Naive thymus-derived CD8-positive, alpha-beta T cell (primary cell): ENCODE results near the gene CUX1. TPM values are rescaled to one million over a fixed set of nuclear protein-coding genes. Genes with fewer than 3 reads are reported as not detected.
A peak's percentile ranks its signal among the peaks of the same experiment; 100 is the strongest.
"Not testable (repeated sequence)": the region's sequence is repeated elsewhere in the genome, so short reads cannot be mapped to it uniquely, and the experiment has no call there.

Experiments used
- ATAC-seq, 2 donors: fragments of 150-1000 bp; cut with Tn5 transposase in 1 of 2; sonication (Bioruptor Pico), chemical (Tn5 transposase) in 1 of 2; 1 replicate in 1 of 2; 2 replicates in 1 of 2; pipeline ENCODE4 v1.10.0; 2021; ENCODE audit warnings: mild to moderate bottlenecking in 2 of 2, moderate library complexity in 2 of 2
- POLR2A ChIA-PET: fragments of 350-600 bp; sonication (Branson Sonifier 250); formaldehyde crosslinking; loops from one replicate; lab custom pipeline; 2021; ENCODE audit warnings: antibody characterized with exemption; lab: Charles Lee
- DNase-seq, 10 donors: peaks; one replicate each; pipeline versions ENCODE4 v3.0.0 to v3.0.0-alpha.2; 2020 to 2022
- H3K27ac Mint-ChIP-seq, 10 donors: one replicate each; pipeline ENCODE4 v1.8.0; 2020 to 2022; ENCODE audit warnings: mild to moderate bottlenecking in 10 of 10, mixed read lengths in 10 of 10, moderate library complexity in 4 of 10, inconsistent platforms in 1 of 10
- H3K27me3 Mint-ChIP-seq, 5 donors: one replicate each; pipeline ENCODE4 v1.8.0; 2021 to 2022; ENCODE audit warnings: mixed read lengths in 5 of 5
- H3K36me3 Mint-ChIP-seq, 3 donors: one replicate each; pipeline ENCODE4 v1.8.0; 2020 to 2022; ENCODE audit warnings: mixed read lengths in 3 of 3, mild to moderate bottlenecking in 2 of 3, inconsistent platforms in 1 of 3
- H3K4me1 Mint-ChIP-seq, 4 donors: one replicate each; pipeline ENCODE4 v1.8.0; 2021 to 2022; ENCODE audit warnings: mixed read lengths in 4 of 4
- H3K4me3 Mint-ChIP-seq, 10 donors: one replicate each; pipeline ENCODE4 v1.8.0; 2020 to 2022; ENCODE audit warnings: mild to moderate bottlenecking in 10 of 10, mixed read lengths in 10 of 10, moderate library complexity in 6 of 10, inconsistent platforms in 1 of 10
- H3K9me3 Mint-ChIP-seq, 9 donors: one replicate each; pipeline ENCODE4 v1.8.0; 2020 to 2022; ENCODE audit warnings: mixed read lengths in 9 of 9, mild to moderate bottlenecking in 3 of 9, inconsistent platforms in 1 of 9, moderate library complexity in 1 of 9
- polyA plus RNA-seq, 3 donors: library from polyadenylated mRNA; unstranded; fragments of 300-500 nt; fragmentation: Illumina TruSeq; gene quantifications; one replicate each; pipeline ENCODE4 v1.2.3, GENCODE V29; 2021
- total RNA-seq, 8 experiments: library from RNA in 2 of 8; stranded (reverse) in 2 of 8; gene quantifications; one replicate each; pipeline ENCODE4 v1.2.3 and lab custom pipeline; 2021 to 2026

CUX1 gene
- total and polyA plus RNA-seq, 5 experiments from 2014 or later, result 10.3 to 66.2 (median 24.1) TPM

GRCh38 chr7:102025777-102026176 is 208.4 kb downstream of the CUX1 start:
- ATAC-seq, H3K9me3 Mint-ChIP-seq, H3K4me3 Mint-ChIP-seq, POLR2A ChIA-PET, DNase-seq, H3K27me3 Mint-ChIP-seq: not testable (repeated sequence)
- Mint-ChIP-seq H3K4me1 (peaks cover 16 to 28% (median 22%) of the 10 kb centered on the region in 4 donors), H3K27ac (peak overlapping the region in 4 of 10 donors; percentile 18 to 69 (median 39)), H3K36me3 (peaks cover 0 to 39% (median 5%) of the 10 kb centered on the region in 3 donors)

GRCh38 chr7:102028206-102028826 is 210.9 kb downstream of the CUX1 start:
- POLR2A ChIA-PET, result no interaction called here
- peak in 4 of 10 donors; percentile 8 to 38 (median 18) for DNase-seq
- Mint-ChIP-seq H3K9me3 (no peaks in the 10 kb centered on the region), H3K27me3 (no peaks in the 10 kb centered on the region), H3K4me1 (peaks cover 16 to 27% (median 21%) of the 10 kb centered on the region in 4 donors), H3K4me3 (no peak overlapping the region), H3K27ac (peak overlapping the region in 5 of 10 donors; percentile 34 to 84 (median 74)), H3K36me3 (peaks cover 0 to 30% (median 5%) of the 10 kb centered on the region in 3 donors)
- peak; percentile 30 to 84 for ATAC-seq

- Mint-ChIP-seq H3K27me3 (no peaks in the 10 kb centered on the region), H3K36me3 (peaks cover 0 to 30% (median 5%) of the 10 kb centered on the region in 3 donors), H3K9me3 (no peaks in the 10 kb centered on the region), H3K4me1 (peaks cover 9 to 20% (median 12%) of the 10 kb centered on the region in 4 donors), H3K4me3 (peak overlapping the region in 1 of 10 donors; percentile 17), H3K27ac (peak overlapping the region in 1 of 10 donors; percentile 21)
- POLR2A ChIA-PET, result no interaction called here
- ATAC-seq (no peak), DNase-seq (no peak)
Measured at GRCh38 chr7:102029616-102030015, 212.2 kb downstream of the CUX1 start.

- Mint-ChIP-seq H3K4me3 (no peak overlapping the region), H3K27ac (no peak overlapping the region), H3K36me3 (peaks cover 0 to 32% (median 5%) of the 10 kb centered on the region in 3 donors), H3K4me1 (peaks cover 5 to 18% (median 10%) of the 10 kb centered on the region in 4 donors), H3K27me3 (no peaks in the 10 kb centered on the region), H3K9me3 (no peaks in the 10 kb centered on the region)
- POLR2A ChIA-PET, result no interaction called here
- DNase-seq (no peak), ATAC-seq (no peak)
Measured at GRCh38 chr7:102030696-102031095, 213.3 kb downstream of the CUX1 start.

GRCh38 chr7:102036958-102037357 is 219.5 kb downstream of the CUX1 start:
- H3K27ac Mint-ChIP-seq, result peak overlapping the region in 1 of 10 donors; percentile 22
- peaks cover 5 to 11% (median 6%) of the 10 kb centered on the region in 3 donors for H3K36me3 Mint-ChIP-seq
- ATAC-seq (no peak), DNase-seq (no peak)
- POLR2A ChIA-PET, result interaction anchor here (0.6 kb wide), 1 partner anchor 26 kb away, joined by 8 read pairs; no protein-coding TSS in a partner anchor
- no peaks in the 10 kb centered on the region for H3K27me3 Mint-ChIP-seq
- H3K9me3 Mint-ChIP-seq, result no peaks in the 10 kb centered on the region
- H3K4me1 Mint-ChIP-seq, result peaks cover 0 to 6% (median 4%) of the 10 kb centered on the region in 4 donors
- no peak overlapping the region for H3K4me3 Mint-ChIP-seq

GRCh38 chr7:102039706-102040105 is 222.3 kb downstream of the CUX1 start:
- H3K4me1 Mint-ChIP-seq, result peaks cover 7 to 16% (median 12%) of the 10 kb centered on the region in 4 donors
- ATAC-seq, result no peak
- no peak overlapping the region for H3K27ac Mint-ChIP-seq
- no peak for DNase-seq
- H3K4me3 Mint-ChIP-seq, result no peak overlapping the region
- POLR2A ChIA-PET, result no interaction called here
- H3K36me3 Mint-ChIP-seq, result peaks cover 5 to 9% (median 6%) of the 10 kb centered on the region in 3 donors
- no peaks in the 10 kb centered on the region for H3K27me3 Mint-ChIP-seq
- H3K9me3 Mint-ChIP-seq, result no peaks in the 10 kb centered on the region

GRCh38 chr7:102040569-102040968 is 223.1 kb downstream of the CUX1 start:
- no peak overlapping the region for H3K27ac Mint-ChIP-seq
- no peak for DNase-seq

GRCh38 chr7:102042016-102042656 is 224.7 kb downstream of the CUX1 start:
- peak overlapping the region in 1 of 10 donors; percentile 51 for H3K27ac Mint-ChIP-seq

More at GRCh38 chr7:102040569-102040968, 223.1 kb downstream of the CUX1 start:
- POLR2A ChIA-PET, result no interaction called here
- no peak for ATAC-seq
- Mint-ChIP-seq H3K36me3 (peaks cover 5 to 7% (median 6%) of the 10 kb centered on the region in 3 donors), H3K4me1 (peaks cover 8 to 22% (median 19%) of the 10 kb centered on the region in 4 donors), H3K9me3 (no peaks in the 10 kb centered on the region), H3K27me3 (no peaks in the 10 kb centered on the region), H3K4me3 (no peak overlapping the region)

GRCh38 chr7:102042796-102043195 is 225.4 kb downstream of the CUX1 start:
- H3K4me1 Mint-ChIP-seq, result peaks cover 8 to 28% (median 21%) of the 10 kb centered on the region in 4 donors
- POLR2A ChIA-PET, H3K27ac Mint-ChIP-seq, H3K9me3 Mint-ChIP-seq, H3K36me3 Mint-ChIP-seq, H3K27me3 Mint-ChIP-seq, H3K4me3 Mint-ChIP-seq, DNase-seq, ATAC-seq: not testable (repeated sequence)

More at GRCh38 chr7:102042016-102042656, 224.7 kb downstream of the CUX1 start:
- DNase-seq (no peak), ATAC-seq (no peak)
- Mint-ChIP-seq H3K27me3 (no peaks in the 10 kb centered on the region), H3K36me3 (peaks cover 2 to 6% (median 5%) of the 10 kb centered on the region in 3 donors), H3K4me3 (no peak overlapping the region), H3K4me1 (peaks cover 8 to 28% (median 21%) of the 10 kb centered on the region in 4 donors), H3K9me3 (no peaks in the 10 kb centered on the region)
- POLR2A ChIA-PET, result no interaction called here

- Mint-ChIP-seq H3K4me1 (peaks cover 14 to 28% (median 20%) of the 10 kb centered on the region in 4 donors), H3K36me3 (peaks cover 5 to 12% (median 10%) of the 10 kb centered on the region in 3 donors), H3K4me3 (no peak overlapping the region), H3K27me3 (no peaks in the 10 kb centered on the region), H3K9me3 (no peaks in the 10 kb centered on the region), H3K27ac (peak overlapping the region in 1 of 10 donors; percentile 67)
- POLR2A ChIA-PET, result no interaction called here
- DNase-seq, result no peak
- ATAC-seq, result no peak
Measured at GRCh38 chr7:102044641-102044983, 227.2 kb downstream of the CUX1 start.

GRCh38 chr7:102044984-102045673 is 227.7 kb downstream of the CUX1 start:
- Mint-ChIP-seq H3K9me3 (no peaks in the 10 kb centered on the region), H3K27me3 (no peaks in the 10 kb centered on the region), H3K4me1 (peaks cover 11 to 28% (median 17%) of the 10 kb centered on the region in 4 donors), H3K4me3 (no peak overlapping the region), H3K36me3 (peaks cover under 1 to 12% (median 8%) of the 10 kb centered on the region in 3 donors), H3K27ac (peak overlapping the region in 1 of 10 donors; percentile 67)
- no peak for ATAC-seq
- DNase-seq, result no peak
- POLR2A ChIA-PET, result no interaction called here

- Mint-ChIP-seq H3K27ac (no peak overlapping the region), H3K36me3 (peaks cover 0 to 12% (median 8%) of the 10 kb centered on the region in 3 donors), H3K4me3 (no peak overlapping the region), H3K4me1 (peaks cover 13 to 30% (median 17%) of the 10 kb centered on the region in 4 donors), H3K9me3 (no peaks in the 10 kb centered on the region), H3K27me3 (no peaks in the 10 kb centered on the region)
- ATAC-seq (no peak), DNase-seq (no peak)
- POLR2A ChIA-PET, result no interaction called here
Measured at GRCh38 chr7:102045681-102046372, 228.4 kb downstream of the CUX1 start.
